ENCODE data around the gene PRPF18. TPM values are rescaled to one million over a fixed set of nuclear protein-coding genes. Genes with fewer than 3 reads are reported as not detected.

PRPF18 gene
- total RNA-seq, 4 donors from 2014 or later, result 15.5 to 40.7 (median 27.4) TPM

GRCh38 chr10:13589316-13589715 lies 2.6 kb downstream of the PRPF18 start:
- Histone ChIP-seq H3K4me3 (no peak overlapping the region), H3K4me1 (peaks cover 8 to 24% (median 16%) of the 10 kb centered on the region in 3 donors), H3K27ac (no peak overlapping the region), H3K27me3 (peaks cover 0 to 17% (median 0%) of the 10 kb centered on the region in 4 donors), H3K36me3 (peaks cover 0 to 29% (median 0%) of the 10 kb centered on the region in 3 donors), H3K9me3 (no peaks in the 10 kb centered on the region)
- no peak for DNase-seq
- intact Hi-C loops (cut with DNase I), result no loop called here
- TF ChIP-seq POLR2A (IDR thresholded peaks at IDR 0.05) (no peak), CTCF (IDR thresholded peaks at IDR 0.05) (no peak)
- 75 to 79% methylated on average over 1 of the region's 1 CpG for WGBS, 2 donors

GRCh38 chr10:13590886-13591285 lies 4.1 kb downstream of the PRPF18 start:
- no peak for DNase-seq
- H3K4me3 ChIP-seq, result no peak overlapping the region
- TF ChIP-seq POLR2A (IDR thresholded peaks at IDR 0.05) (no peak), CTCF (IDR thresholded peaks at IDR 0.05) (no peak)
- peaks cover 8 to 24% (median 16%) of the 10 kb centered on the region in 3 donors for H3K4me1 ChIP-seq
- WGBS, 2 donors, result 68 to 79% methylated on average over 4 of the region's 4 CpGs
- peaks cover 0 to 1% (median 0%) of the 10 kb centered on the region in 4 donors for H3K27me3 ChIP-seq
- intact Hi-C loops (cut with DNase I), result no loop called here
- peaks cover 0 to 29% (median 0%) of the 10 kb centered on the region in 3 donors for H3K36me3 ChIP-seq
- no peaks in the 10 kb centered on the region for H3K9me3 ChIP-seq
- no peak overlapping the region for H3K27ac ChIP-seq

GRCh38 chr10:13592306-13592705 lies 5.5 kb downstream of the PRPF18 start:
- 81 to 94% methylated on average over 2 of the region's 2 CpGs for WGBS, 2 donors
- peaks cover 0 to 35% (median 0%) of the 10 kb centered on the region in 3 donors for H3K36me3 ChIP-seq
- H3K27ac ChIP-seq, result no peak overlapping the region
- TF ChIP-seq CTCF (IDR thresholded peaks at IDR 0.05) (no peak), POLR2A (IDR thresholded peaks at IDR 0.05) (no peak)
- peaks cover 8 to 19% (median 16%) of the 10 kb centered on the region in 3 donors for H3K4me1 ChIP-seq
- no peak for DNase-seq
- H3K4me3 ChIP-seq, result no peak overlapping the region
- no peaks in the 10 kb centered on the region for H3K27me3 ChIP-seq
- intact Hi-C loops (cut with DNase I), result no loop called here
- no peaks in the 10 kb centered on the region for H3K9me3 ChIP-seq

GRCh38 chr10:13593535-13593934 lies 6.8 kb downstream of the PRPF18 start:
- WGBS, 2 donors, result 81% methylated on average over 2 of the region's 2 CpGs

GRCh38 chr10:13594641-13595040 lies 7.9 kb downstream of the PRPF18 start:
- H3K9me3 ChIP-seq, result no peaks in the 10 kb centered on the region
- TF ChIP-seq POLR2A (IDR thresholded peaks at IDR 0.05) (no peak), CTCF (IDR thresholded peaks at IDR 0.05) (no peak)
- intact Hi-C loops (cut with DNase I), result no loop called here
- WGBS, 2 donors, result 77 to 89% methylated on average over 2 of the region's 2 CpGs
- H3K27ac ChIP-seq, result no peak overlapping the region
- H3K36me3 ChIP-seq, result peaks cover 0 to 58% (median 0%) of the 10 kb centered on the region in 3 donors
- no peaks in the 10 kb centered on the region for H3K27me3 ChIP-seq
- DNase-seq, result no peak
- H3K4me3 ChIP-seq, result no peak overlapping the region
- peaks cover 0 to under 1% (median 0%) of the 10 kb centered on the region in 3 donors for H3K4me1 ChIP-seq

More at GRCh38 chr10:13593535-13593934, 6.8 kb downstream of the PRPF18 start:
- Histone ChIP-seq H3K27ac (no peak overlapping the region), H3K4me3 (no peak overlapping the region), H3K27me3 (no peaks in the 10 kb centered on the region), H3K4me1 (peaks cover 0 to 7% (median 4%) of the 10 kb centered on the region in 3 donors), H3K36me3 (peaks cover 0 to 47% (median 0%) of the 10 kb centered on the region in 3 donors), H3K9me3 (no peaks in the 10 kb centered on the region)
- intact Hi-C loops (cut with DNase I), result no loop called here
- no peak for TF ChIP-seq CTCF (IDR thresholded peaks at IDR 0.05)
- TF ChIP-seq POLR2A (IDR thresholded peaks at IDR 0.05), result no peak
- DNase-seq, result no peak
